Measurements from ENCODE around the gene CFAP74. TPM values are rescaled to one million over a fixed set of nuclear protein-coding genes. Genes with fewer than 3 reads are reported as not detected.

Gene CFAP74
- total RNA-seq, 1 experiment from 2014 or later, result 0.28 TPM

DNA sequence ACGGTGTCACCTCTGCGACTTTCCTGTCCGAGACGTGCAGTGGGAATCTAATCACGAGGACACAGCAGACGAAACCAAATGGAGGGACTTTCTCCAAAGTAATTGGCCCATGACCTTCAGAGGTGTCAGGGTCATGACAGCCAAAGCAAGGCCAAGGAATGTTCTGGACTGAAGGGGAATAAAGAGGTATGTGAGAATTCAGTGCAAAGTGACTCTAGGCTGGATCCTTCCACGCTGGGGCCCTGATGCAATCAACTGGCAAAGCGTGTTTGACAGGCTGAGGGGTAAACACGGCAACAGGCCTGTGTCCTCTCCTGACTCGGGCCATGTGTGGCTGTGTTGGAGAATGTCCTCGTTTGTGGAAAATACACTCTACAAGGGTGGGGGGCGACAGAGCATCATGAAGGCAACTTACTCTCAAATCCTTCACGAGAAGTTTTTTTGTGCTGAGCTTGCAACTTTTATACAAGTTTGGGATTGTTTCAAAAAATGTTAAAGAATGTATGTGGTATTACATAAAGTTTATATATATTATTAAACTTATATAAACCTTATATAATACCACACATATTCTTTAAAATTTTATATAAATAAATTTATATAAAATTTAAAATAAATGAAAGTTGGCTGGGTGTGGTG is 1.7 kb downstream of the CFAP74 start:
- H3K18ac ChIP-seq (ENCODE audit: insufficient read length, low read depth, low read length), result no peak overlapping the region
- no peak overlapping the region for H2BK20ac ChIP-seq (ENCODE audit: low read depth, low read length, poor library complexity, severe bottlenecking)
- H3K27ac ChIP-seq (ENCODE audit: insufficient read length, low read depth, low read length), result no peak overlapping the region
- H3T11ph ChIP-seq (ENCODE audit: low read length), result no peak overlapping the region
- no peak overlapping the region for H3K4ac ChIP-seq (ENCODE audit: low read depth, low read length)
- no peak overlapping the region for H3K56ac ChIP-seq (ENCODE audit: insufficient read length, low read depth, low read length)
- TF ChIP-seq CTCF (conservative IDR thresholded peaks at IDR 0.05), result no peak
- no peaks in the 10 kb centered on the region for H3K27me3 ChIP-seq (ENCODE audit: insufficient read depth, low read length)
- no peak overlapping the region for H2BK120ac ChIP-seq (ENCODE audit: low read depth, low read length, poor library complexity, severe bottlenecking)
- WGBS (ENCODE audit: extremely low coverage, insufficient read length, low lambda C conversion rate), result no CpG with 5 or more reads among the region's 13 CpGs
- no peaks in the 10 kb centered on the region for H3K79me1 ChIP-seq (ENCODE audit: insufficient read depth, low read depth, low read length, poor library complexity, severe bottlenecking)
- H4K8ac ChIP-seq (replicated peaks; ENCODE audit: insufficient read length, low read depth, low read length), result no peak overlapping the region
- no peak overlapping the region for H2BK12ac ChIP-seq (ENCODE audit: insufficient read length, low read depth, low read length)
- no peak overlapping the region for H3K9ac ChIP-seq (ENCODE audit: extremely low read depth, insufficient read length, low read length)
- no peaks in the 10 kb centered on the region for H3K36me3 Mint-ChIP-seq (ENCODE audit: insufficient read depth in 1 of 3, low read depth in 3 of 3)
- no peak overlapping the region for H2AFZ ChIP-seq (ENCODE audit: low read length)
- H3K4me1 Mint-ChIP-seq, result peaks cover 13 to 17% of the 10 kb centered on the region in 2 experiments
- H3K4me2 ChIP-seq (ENCODE audit: insufficient read depth, insufficient read length, low read length), result no peak overlapping the region
- H3K14ac ChIP-seq (ENCODE audit: insufficient read depth, low read length), result 0 out of 2 replicates have a peak overlapping the region, but pooled peaks have one; percentile 46
- H4K91ac ChIP-seq (ENCODE audit: insufficient read length, low read depth, low read length), result no peak overlapping the region
- H3K23me2 ChIP-seq (ENCODE audit: insufficient read length, low read depth, low read length, poor library complexity, severe bottlenecking), result peaks cover 6% of the 10 kb centered on the region
- no peak overlapping the region for H2AK5ac ChIP-seq (ENCODE audit: insufficient read length, low read length)
- H3K9me3 Mint-ChIP-seq, result 0 out of 5 replicates have a peak, but pooled peaks cover 0 to 3% of the 10 kb centered on the region in 2 experiments
- H4K5ac ChIP-seq (ENCODE audit: insufficient read length, low read depth, low read length), result no peak overlapping the region
- no peak overlapping the region for H2BK5ac ChIP-seq (ENCODE audit: insufficient read length, low read length)
- H3K9me3 ChIP-seq (ENCODE audit: control insufficient read depth, low read depth, low read length), result no peaks in the 10 kb centered on the region
- no peak for DNase-seq
- H2BK15ac ChIP-seq (ENCODE audit: low read depth, low read length), result no peak overlapping the region
- no peak overlapping the region for H3K27ac Mint-ChIP-seq
- H3K23ac ChIP-seq (ENCODE audit: insufficient read length, low read depth, low read length), result no peak overlapping the region
- no peak overlapping the region for H3K4me3 Mint-ChIP-seq
- no peaks in the 10 kb centered on the region for H4K20me1 ChIP-seq (ENCODE audit: control insufficient read depth, insufficient read depth, insufficient read length)
- H3K27me3 Mint-ChIP-seq (ENCODE audit: low read depth), result peaks cover 15% of the 10 kb centered on the region
- H3K79me2 ChIP-seq (ENCODE audit: insufficient read depth, low read length), result no peaks in the 10 kb centered on the region
- no peaks in the 10 kb centered on the region for H3K4me1 ChIP-seq (ENCODE audit: insufficient read depth, low read length)
